Activated CD8-positive, alpha-beta memory T cell treated with anti-CD3 and anti-CD28 coated beads for 48 hours (primary cell): ENCODE results near the gene GBP1.
"Not testable (repeated sequence)": the region's sequence is repeated elsewhere in the genome, so short reads cannot be mapped to it uniquely, and the experiment has no call there.

Experiments used
- DNase-seq, 3 experiments: peaks; one replicate each; pipeline ENCODE4 v3.0.0-alpha.2; 2020; ENCODE audit warnings: low read depth in 2 of 3, low spot score in 2 of 3

Gene GBP1

GRCh38 chr1:89065079-89065868 lies at the start of gene GBP1:
Gene GBP1 (minus strand): TSS chr1:89065208. CDS start chr1:89063234, 1,974 bp downstream.
- no peak for DNase-seq

GRCh38 chr1:89114662-89115061 lies 49.7 kb upstream of the GBP1 start:
- no peak for DNase-seq

GRCh38 chr1:89112871-89113613 lies 48.0 kb upstream of the GBP1 start:
- DNase-seq = no peak

- no peak for DNase-seq
These were observed 39.7 kb upstream of the GBP1 start for GRCh38 chr1:89104687-89105086.

GRCh38 chr1:89104147-89104546 lies 39.1 kb upstream of the GBP1 start:
- DNase-seq = no peak

- DNase-seq = no peak
These were observed 37.0 kb upstream of the GBP1 start for GRCh38 chr1:89102021-89102420.

- no peak for DNase-seq
These were observed 35.4 kb upstream of the GBP1 start for GRCh38 chr1:89100412-89100811.

- no peak for DNase-seq
These were observed 33.8 kb upstream of the GBP1 start for GRCh38 chr1:89098857-89099256.

GRCh38 chr1:89095737-89096136 lies 30.7 kb upstream of the GBP1 start:
- DNase-seq = no peak

GRCh38 chr1:89089962-89090361 lies 25.0 kb upstream of the GBP1 start:
- DNase-seq = no peak

- DNase-seq = no peak
These were observed 23.6 kb upstream of the GBP1 start for GRCh38 chr1:89088572-89088971.

- no peak for DNase-seq
These were observed 22.2 kb upstream of the GBP1 start for GRCh38 chr1:89087241-89087640.

- DNase-seq = no peak
These were observed 20.8 kb upstream of the GBP1 start for GRCh38 chr1:89085781-89086180.

GRCh38 chr1:89081005-89081404 lies 16.0 kb upstream of the GBP1 start:
- no peak for DNase-seq

GRCh38 chr1:89080068-89080467 lies 15.1 kb upstream of the GBP1 start:
- not testable (repeated sequence) for DNase-seq

- not testable (repeated sequence) for DNase-seq
These were observed 7.6 kb upstream of the GBP1 start for GRCh38 chr1:89072466-89073065.

- no peak for DNase-seq
These were observed 5.5 kb upstream of the GBP1 start for GRCh38 chr1:89070509-89070908.

GRCh38 chr1:89069951-89070350 lies 4.9 kb upstream of the GBP1 start:
- no peak for DNase-seq

- DNase-seq = no peak
These were observed 3.3 kb upstream of the GBP1 start for GRCh38 chr1:89068291-89068690.

- DNase-seq = no peak
These were observed 376 bp downstream of the GBP1 start for GRCh38 chr1:89064632-89065031.

GRCh38 chr1:89063094-89063493 lies 1.9 kb downstream of the GBP1 start:
- DNase-seq = no peak

GRCh38 chr1:89060091-89060490 lies 4.9 kb downstream of the GBP1 start:
- DNase-seq = no peak
